HG03060 (cell line): Measurements from ENCODE around the gene PALMD.

Experiments
- ATAC-seq: cut with Tn5 transposase; IDR thresholded peaks from one replicate; pipeline ENCODE4 v1.9.1; 2021; ENCODE audit warnings: low read depth, moderate number of reproducible peaks; ENCODE audit not compliant: unreplicated experiment

The PALMD gene

DNA sequence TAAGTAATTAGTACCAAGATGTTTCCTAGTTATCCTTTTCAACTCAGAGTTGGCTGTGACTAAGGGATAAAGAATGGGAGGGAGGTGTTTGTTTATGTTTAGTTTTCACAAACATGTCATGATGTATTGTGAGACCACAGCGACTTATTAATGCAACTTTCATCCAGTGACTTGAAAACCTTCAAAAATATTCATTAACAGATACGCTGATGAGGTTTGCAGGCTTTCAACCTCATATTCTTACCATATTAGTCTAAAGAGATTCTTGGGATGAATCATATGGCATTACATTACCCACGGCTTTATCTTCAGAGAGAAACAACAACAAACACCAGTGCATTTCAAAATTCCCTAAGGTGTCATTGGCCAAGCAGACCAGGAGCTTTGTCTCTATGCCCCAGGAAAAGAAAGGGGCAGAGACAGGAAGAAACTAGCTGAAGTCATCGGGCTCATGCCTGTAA lies 36.4 kb downstream of the PALMD start:
- ATAC-seq: no peak

DNA sequence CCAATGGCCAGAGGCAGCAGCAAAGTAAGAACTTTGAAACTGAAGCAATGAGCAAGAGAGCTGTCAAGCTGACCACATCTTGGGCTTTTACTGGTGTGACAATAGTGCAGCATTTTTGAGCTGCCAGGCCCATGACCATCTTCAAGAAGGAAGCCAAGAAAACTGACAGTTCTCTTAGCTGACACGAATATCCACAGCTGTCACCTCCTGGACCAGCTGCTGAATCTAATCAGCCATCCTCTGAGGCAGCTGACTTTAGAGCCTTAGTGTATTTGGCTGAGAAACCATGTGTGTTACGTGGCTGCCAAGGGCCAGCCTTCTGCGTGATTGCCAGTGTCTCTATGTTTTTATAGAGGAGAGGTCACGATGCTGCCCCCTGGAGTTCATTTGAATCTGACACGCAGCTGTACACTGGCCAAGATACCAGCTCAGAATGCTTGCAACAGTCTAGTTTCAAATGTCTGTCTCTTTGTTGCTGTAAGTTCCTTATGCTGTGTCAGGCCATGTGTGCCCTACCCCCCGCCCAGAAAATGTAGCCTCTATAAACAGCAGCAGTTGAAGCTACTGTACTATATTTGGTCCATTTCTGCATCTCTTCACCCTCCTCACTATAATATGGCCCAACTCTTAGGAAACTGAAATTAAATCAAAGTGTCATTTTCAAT lies 39.7 kb downstream of the PALMD start:
- ATAC-seq: peak; percentile 57

DNA sequence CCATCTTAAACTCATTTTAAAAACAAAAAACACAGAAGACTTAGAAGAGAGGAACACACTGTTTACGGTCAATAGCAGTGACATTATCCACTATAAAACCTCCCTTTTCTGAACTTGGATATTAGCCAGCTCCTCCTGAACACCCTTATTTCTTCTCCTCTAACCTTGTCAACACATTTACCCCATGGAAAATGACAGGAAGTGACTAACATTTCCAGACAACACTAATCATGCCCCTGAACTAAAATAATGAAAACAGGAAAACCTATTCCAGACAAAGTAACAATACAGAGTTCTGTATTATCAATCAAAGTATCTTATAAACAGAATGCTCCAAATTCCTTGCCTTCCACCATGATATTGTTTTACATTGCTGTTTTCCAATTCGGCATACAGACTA lies 45.3 kb downstream of the PALMD start:
- no peak for ATAC-seq

DNA sequence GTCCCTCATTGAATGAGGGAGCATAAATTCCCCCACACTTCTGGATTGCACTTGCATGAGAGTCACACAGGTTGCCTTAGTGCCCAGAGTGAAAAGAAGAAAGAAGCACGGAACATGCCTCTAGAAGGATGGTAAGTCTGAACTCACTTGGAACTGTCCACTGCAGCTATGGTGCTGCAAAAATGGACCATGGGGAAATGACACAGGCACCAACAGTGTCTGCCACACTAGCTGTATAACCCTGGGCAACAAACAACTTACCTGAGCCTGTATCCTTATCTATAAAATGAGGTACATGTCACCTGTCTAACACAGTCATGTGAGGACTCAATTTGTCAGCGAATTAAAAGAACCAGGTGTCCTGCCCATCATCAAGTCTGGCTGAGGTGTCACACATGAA lies 50.7 kb downstream of the PALMD start:
- ATAC-seq: no peak

DNA sequence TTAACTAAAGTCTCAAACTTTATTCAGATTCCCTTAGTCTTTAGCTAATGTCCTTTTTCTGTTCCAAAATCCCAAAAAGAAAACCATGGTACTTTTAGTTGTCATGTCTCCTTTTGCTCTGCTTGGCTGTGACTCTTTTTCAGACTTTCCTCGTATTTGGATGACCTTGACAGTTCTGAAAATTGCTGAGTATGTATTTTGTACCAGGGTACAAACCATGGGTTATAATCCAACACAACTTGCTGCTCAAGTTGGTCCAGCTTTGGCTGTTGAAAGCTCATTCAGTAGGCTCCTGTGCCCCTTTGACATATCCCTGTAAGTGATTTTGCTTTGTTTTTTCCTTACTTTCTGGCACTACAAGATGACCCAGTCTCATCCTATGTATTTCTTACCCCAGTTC lies 51.7 kb downstream of the PALMD start:
- no peak for ATAC-seq

DNA sequence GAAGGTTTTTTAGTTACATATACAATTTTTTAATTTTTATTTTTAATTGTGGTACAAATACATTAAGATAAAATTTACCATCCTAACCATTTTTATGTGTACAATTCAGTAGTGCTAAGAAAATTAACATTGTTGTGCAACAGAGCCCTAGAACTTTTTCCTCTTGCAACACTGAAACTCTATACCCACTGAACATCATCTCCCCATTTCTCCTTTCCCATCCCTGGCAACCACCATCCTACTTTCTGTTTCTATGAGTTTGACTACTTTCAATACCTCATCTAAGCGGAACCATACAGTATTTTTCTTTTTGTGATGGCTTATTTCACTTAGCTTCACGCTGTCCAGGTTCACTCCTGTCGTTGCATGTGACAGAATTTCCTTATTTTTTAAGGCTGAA lies 54.1 kb downstream of the PALMD start:
- ATAC-seq: no peak

DNA sequence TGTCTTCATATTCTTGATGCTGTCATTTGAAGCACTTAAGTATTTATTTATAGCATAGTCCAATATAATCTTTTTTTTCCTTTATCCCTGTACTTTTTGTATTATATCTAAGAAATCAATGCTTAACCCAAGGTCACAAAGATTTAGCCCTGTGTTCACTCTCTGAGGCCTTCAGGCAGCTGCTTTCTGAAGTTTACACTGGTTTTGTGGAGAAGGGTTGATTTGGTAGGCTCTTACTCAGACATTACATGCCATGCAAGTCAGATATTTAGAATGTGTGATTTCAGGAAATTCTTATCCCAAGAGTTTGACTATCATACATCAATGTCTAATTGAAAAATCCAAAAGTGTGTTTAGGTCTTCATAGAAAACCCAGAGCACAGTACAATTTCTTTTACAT lies 56.3 kb downstream of the PALMD start:
- no peak for ATAC-seq

DNA sequence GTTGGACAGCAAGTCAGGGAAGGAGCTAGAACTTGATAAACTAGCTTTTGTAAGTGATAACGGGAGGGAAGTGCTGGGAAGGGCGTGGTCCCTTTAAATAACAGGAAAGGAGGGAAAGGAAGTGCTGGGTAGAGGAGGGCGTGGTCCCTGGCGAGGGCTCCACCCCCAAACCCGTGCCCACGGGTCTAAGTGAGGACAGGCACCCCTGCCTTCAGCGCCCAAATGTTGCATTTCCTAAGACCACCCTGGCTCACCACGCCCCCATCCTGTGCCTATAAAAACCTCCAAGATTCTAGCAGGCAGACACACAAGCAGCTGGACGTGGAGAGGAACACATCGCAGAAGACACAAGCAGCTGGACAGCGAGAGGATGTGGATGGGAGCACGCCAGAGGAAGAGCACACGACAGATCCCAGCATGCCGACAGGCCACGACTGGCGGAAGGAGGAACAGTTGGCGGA lies 58.5 kb downstream of the PALMD start:
- ATAC-seq: no peak

DNA sequence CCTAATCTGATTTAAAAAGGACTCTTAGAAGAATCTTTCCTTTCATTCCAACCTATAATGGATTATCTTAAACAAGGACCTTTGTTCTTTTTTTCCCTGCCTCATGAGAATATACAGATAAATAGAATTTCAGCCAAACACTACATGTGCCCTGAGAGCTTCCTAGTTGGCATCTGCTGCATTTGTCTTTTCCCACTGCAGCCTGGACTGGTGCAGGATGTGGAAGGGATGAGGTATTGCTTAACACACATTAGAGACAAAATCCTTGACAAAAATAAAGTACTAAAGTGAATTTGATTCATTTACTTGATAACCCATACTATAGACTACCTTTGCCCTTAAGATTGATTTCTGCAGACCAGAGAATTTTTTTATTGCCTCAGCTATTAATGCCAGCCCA lies 59.5 kb downstream of the PALMD start:
- ATAC-seq: no peak

DNA sequence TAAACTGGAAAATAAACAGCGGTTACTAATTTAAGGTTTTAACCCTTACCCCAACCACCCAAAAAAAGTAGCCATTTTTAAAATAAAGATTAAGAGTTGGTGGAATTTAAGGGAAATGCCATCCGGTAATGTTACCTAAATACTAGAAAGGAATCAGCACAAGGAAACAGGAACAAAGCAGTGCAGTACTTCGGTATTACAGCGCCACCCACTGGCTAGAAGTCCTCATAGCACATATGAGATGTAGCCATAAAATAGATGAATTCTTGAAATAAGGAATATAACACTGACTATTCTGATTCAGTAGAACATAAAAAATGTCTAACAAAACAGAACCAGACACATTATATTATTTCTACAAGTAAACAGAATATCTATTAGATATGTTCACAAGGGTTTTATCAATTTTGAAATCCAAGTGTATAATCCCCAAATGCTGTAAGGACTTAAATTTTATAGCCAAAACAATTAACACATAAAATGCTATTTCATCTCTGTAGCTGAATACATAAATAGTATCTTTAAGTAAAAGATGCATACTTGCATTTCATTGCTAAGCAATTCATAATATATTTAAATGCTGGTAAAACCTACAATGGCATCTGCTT lies 61.7 kb downstream of the PALMD start:
- peak; percentile 93 for ATAC-seq

DNA sequence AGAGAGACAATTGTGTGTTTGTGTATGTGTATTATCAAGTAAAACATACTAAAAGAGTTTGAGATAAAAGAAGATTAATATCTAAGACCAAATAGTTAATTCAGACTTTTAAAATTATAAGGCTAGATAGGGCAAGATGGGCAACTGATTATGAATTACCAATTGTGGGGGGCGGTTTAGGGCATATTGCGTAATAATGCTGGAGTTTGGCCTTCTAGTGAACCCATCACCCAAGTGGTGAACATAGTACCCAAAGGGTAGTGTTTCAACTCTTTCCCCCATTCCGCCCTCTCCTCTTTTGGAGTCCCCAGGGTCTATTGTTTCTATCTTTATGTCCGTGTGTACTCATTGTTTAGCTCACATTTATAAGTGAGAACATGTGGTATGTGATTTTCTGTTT lies 65.1 kb downstream of the PALMD start:
- ATAC-seq: no peak

DNA sequence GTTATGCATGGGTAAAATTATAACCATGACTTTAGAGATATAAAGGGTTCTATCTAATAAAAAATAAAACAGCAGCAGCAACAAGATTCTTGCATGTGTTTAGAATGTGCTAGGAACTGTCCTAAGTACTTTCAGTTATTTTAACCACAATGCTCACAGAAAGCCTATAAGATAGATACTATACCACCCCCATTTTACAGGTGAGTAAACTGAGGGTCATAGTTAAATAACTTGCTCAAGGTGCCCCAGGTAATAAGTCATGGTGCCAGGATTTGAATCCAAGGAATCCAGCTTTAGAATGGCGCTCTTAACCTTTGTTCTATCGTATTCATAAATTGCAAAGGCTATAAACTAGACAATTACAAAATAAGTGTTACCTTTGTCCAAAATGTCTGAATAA lies 67.1 kb downstream of the PALMD start:
- ATAC-seq: no peak

DNA sequence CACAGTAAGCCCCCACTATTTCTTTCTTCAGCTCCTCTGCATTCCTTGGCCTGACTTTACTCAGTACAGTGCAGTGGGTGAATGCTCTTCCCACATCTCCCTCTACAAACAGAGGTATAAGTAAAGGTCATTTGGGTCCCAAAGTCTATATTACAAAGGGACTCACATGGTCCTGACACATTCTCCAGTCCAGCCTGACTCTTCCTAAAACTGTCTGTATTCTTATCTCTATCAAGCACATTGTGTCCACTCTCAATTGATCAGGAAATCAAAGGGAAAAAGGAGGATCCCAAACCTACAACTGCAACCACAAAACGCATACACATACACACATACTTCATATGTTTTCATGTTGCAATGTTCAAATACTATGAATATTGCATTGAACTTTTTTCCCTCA lies 71.1 kb downstream of the PALMD start:
- ATAC-seq: no peak

DNA sequence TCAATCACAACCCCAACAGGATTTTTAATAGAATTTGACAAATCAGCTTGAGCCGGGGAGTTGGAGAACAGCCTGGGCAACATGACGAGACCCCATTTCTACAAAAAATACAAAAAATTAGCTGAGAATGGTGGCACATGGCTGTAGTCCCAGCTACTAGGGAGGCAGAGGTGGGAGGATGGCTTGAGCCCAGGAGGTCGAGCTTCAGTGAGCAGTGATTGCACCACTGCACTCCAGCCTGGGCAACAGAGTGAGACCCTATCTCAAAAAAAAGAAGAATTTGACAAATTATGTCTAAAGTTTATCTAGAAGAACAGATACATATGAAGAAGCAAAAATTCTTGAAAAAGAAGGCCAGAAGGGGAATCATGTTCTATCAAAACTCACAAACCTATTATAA lies 77.3 kb downstream of the PALMD start:
- no peak for ATAC-seq

DNA sequence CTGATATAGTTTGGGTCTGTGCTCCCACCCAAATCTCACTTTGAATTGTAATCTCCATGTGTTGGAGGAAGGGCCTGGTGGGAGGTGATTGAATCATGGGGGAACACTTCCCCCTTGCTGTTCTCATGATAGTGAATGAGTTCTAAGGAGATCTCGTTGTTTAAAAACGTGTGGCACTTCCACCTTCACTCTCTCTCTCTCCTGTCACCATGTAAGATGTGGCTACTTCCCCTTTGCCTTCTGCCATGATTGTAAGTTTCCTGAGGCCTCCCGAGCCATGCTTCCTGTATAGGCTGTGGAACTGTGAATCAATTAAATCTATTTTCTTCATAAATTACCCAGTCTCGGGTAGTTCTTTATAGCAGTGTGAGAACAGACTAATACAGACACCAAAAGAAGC lies 80.1 kb downstream of the PALMD start:
- no peak for ATAC-seq

DNA sequence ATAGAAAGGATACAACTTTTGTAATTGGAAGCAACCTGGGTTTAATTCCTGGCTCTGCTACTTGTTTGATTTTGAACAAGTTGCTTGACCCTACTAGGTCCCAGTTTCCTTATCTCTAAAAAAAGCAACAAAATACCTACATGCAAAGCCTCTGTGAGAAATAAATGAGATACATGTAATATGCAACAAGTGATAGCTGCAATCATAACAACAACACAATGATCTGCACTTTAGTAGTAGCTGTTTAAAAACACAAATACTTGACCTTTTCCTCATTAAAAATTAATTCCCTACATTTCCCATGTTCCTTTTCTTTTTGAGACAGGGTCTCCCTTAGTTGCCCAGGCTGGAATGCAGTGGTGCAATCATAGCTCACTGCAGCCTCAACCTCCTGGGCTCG lies 80.5 kb downstream of the PALMD start:
- ATAC-seq: no peak

DNA sequence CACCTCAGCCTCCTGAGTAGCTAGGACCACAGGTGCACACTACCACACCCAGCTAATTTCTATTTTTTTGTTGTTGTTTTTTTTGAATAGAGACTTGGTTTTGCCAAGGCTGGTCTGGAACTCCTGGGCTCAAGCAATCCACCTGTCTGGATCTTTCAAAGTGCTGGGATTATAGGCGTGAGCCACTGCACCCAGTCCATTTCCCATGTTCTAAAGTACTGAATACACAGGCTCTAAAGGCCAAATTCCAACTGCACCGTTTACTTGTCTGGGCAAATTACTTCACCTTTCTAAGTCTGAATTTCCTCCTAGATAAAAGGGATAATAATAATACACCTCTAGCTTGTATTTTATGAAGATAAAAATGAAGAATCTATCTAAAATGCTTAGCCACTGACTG lies 80.9 kb downstream of the PALMD start:
- ATAC-seq: no peak

DNA sequence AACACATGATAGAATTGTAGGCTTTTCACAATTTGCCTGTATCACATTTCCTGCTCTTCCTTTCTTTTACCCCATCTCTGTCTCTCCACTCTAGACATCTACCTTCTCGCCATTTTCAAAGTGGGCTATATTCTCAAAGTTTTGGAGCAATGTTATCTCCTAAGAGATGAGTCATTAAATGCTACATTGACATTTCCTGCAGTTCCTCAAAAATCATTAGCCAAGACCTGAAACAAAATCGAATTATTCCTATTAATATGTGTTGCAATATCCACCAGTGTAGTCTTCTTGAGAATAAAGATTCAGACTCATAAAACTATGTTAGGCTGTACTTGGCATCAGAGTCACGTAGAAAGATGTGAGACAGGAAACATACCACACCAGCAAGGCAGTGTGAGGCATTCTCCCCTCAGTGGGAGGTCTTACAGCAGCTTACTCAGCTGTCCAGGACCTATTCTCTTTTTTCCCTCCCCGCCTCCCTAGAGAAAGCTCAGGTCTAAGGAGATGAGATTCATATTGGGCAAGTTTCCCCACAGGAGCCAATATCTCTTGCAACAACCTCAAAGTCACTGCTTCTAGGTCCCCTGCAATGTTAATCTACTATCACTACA lies 81.8 kb downstream of the PALMD start:
- ATAC-seq: no peak

DNA sequence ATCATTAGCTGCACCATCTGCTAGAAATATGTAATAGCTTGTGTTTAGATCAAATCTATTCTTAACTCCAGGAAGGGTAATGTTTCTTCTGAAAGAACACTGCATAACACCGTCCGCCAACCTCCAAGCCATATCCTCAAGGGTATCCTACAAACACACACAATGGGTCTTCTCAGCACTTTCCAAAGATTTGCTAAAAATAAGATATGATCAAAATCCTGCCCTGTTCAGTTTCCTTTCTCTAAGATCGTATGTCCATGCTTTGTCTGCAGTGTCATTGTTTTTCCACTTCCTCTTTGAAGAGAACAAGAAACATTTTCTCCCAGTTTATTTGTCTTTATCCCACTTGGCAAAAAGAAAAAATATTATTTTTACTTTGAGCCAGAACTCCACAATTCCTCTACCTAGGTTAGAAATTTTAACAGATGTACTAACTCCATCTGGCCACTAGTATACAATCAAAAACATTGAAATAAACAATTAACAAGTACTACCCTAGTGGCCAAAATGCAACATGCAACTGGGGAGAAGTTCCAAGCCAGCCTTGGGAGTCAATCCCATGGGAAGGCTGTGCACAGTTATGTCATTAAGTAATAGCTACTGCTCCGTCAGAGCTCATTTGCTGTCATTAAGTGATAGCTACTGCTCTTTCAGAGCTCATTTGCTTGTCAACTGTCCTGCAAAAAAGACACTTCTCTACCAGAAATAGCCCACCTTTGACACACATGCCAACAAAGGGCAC lies 82.8 kb downstream of the PALMD start:
- ATAC-seq: no peak

DNA sequence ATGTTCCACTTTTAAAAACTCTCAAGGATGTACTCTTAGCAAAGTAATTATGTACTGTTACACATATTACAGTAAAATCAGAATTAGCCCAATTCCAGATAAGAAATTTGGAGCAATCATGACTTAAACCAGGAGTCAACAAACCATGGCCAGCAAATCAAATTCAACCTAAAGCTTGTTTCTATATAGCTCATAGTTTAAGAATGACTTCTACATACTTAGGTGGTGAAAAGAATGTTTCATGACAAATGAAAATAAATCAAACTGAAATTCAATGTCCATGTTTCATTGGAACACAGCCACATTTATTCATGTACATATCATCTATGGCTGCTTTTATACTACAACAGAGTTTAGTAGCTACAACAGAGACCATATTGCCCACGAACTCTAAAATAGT lies 85.5 kb downstream of the PALMD start:
- ATAC-seq: no peak

DNA sequence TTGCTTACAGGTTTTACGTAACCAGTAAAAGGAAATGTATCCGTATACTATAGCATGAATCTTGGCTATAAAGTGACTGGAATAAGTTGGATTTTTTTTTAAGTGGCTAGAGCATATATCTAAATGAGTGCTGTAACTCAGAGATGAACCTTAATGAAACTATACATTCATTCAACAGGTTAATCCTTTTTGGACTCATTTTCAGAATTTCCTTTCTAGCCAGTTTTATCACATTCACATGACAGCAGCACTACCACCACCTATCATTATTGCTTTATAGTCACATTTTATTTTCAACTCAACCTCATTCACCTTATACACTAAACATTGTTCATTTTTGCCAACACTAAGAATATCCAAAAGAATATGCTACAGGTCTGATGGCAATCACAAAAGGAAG lies 89.9 kb downstream of the PALMD start:
- ATAC-seq: no peak
